GM04503 (cell line): ENCODE measurements around the gene PTPRN2.

Source experiments
- DNase-seq: peaks from one replicate; pipeline ENCODE4 v3.0.0-alpha.2; 2012; ENCODE audit warnings: low read depth

Gene PTPRN2

DNA sequence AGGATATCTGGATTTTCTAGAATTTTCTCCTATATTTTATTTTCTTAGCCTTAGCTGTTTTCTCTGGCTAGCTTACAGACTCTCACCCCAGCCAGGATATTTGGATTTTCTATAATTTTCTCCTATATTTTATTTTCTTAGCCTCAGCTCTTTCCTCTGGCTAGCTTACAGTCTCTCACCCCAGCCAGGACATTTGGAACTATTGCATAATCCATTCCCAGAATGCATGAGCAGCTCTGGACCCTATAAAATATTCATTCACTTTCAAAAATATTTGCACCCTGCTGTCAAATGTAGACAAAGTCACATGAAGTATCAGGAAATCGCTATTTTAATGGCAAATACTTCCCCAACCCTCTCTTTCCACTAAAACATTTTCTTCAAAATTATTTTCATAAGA lies 952.0 kb downstream of the PTPRN2 start:
- no peak for DNase-seq

DNA sequence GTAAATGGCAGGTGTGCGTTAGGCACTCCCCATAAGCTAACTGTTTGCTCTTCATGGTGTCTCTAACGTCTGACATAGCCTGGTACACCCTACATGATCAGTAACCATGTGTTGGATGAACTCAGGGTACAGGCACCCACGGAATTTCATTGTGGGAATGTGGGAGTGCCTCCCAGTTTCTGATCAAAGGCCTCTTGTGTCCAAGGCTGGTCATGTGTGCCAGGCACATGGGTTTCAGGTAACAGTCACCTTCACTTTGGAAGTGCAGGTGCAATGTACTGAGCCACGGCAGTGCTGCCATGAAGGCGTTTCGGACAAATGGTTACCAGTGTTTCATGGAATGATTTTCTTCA lies 952.5 kb downstream of the PTPRN2 start:
- no peak for DNase-seq

DNA sequence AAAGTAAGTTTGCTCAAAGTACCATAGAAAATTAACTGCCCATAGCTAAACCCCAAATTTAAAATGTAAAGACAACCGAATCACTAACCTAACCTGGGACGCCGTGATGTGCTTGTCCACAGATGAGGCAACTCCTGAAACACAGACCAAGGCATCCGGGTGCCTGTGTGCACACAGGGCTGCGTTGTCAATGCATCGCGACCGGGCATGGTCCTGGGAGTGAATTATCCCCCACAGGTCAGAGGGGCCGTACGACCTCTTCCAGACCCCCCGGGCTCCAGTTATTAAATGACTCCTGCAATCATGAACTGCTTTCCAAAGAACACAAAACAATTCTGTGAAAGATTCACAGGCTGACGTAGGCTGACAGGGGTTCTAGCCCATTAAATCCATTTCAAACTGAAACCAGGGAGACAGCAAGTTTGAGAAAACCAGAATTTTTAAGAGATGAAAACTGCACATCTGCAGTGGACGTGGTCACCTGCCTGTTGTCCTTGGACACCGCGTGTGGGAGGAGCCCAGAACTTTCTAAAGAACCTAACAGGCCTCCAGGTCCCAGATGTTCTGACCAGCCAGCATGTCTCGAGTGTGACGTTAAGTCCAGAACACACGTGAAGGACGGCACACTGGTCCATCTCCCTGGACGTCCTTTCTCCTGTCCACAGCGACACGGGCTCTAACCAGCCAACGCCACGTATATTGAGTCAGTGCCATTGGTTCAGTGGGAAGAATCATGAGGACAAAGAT lies 953.0 kb downstream of the PTPRN2 start:
- DNase-seq: no peak

DNA sequence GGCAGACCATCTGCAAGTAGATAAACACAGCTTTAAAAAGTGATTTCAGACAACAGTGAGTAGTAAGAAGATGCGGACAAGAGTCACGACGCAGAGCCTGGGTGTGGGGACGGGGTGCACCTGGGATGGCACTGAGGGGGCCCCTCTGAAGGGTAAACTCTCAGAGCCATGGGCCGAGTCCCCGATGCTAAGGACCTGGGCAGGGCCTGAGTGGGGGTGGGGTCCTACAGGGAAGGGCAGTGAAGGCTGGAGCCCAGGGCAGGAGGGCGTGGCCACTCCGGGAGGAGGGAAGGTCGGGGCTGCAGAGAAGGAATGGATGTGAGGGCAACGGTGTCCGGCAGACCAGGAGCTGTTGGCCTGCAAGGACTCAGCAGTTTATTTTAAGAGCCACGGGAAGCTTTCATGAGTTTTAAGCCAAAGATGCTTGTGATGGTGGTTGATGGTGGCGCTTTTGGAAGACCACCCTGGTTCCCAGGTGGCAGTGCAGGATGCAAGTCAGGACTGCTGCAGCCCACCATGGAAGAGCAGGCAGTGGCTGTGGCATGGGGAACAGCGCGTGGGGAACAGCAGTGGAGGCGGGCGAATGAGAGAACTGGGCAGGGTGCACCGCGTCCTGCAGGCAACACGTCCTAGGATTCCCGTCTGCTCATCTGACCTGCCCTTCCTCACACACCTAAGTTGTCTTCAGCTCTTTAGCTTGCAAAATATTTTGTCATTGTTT lies 954.0 kb downstream of the PTPRN2 start:
- DNase-seq: no peak

DNA sequence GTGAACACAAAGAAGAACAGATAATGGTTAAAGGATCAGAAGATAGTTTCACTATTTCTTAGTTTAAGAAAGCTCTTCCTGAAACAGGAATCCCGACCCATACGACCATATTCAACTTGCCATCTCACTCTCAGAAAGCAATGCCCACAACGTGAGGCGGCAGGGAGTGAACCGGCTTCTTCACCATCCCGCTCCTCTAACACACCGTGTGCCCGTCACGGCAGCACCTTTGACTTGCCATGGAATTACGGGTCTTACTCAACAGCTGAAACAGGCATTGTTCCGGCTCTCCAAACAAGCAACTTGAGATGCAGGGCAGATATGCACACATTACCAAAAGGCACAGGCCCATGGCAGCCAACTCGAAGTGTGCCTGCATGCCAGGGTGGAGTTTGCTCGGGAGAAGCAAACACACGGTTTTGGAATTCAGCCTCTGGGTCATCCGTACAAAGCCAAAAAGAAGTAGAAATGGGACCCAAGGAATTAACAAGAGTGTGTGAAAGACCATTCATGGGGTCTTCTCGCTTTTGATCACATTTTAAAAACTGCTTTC lies 957.2 kb downstream of the PTPRN2 start:
- DNase-seq: no peak

DNA sequence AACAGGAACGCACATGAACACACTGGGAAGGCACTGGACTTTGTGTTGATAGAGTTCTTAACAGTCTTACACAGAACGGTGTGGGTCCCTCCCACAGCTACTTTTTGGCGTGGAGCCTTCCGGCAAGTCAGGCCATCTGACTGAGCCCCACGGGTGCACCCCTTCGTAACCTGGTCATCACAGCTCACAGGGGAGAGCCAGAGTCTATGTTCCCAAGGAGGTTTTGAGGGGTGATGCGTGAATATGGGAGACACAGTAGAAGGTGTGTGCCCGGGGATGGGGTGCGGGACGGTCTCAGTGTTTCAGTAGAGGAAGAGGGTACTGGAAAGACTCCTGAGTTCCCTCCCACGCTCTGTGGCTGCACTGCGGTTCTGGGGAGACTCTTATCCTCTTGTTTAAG lies 959.2 kb downstream of the PTPRN2 start:
- DNase-seq: no peak

DNA sequence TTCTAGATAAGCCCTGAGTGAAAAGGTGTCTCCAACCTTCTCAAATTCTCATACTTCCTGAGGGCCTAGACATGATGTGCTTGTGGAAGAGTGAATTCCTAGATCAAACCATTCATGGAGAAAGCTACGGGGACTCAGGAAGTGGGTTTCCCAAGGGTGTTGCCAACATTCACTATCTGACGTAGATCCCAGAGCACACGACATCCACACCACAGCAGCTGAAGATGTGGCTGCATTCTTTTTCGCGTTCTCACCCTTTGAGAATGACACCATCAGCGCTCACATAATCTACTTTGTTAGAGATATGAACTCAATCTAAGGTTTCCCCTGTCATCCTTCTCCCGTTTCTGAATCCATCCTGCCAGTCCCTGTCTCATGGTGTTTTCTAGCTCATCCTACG lies 960.0 kb downstream of the PTPRN2 start:
- no peak for DNase-seq

DNA sequence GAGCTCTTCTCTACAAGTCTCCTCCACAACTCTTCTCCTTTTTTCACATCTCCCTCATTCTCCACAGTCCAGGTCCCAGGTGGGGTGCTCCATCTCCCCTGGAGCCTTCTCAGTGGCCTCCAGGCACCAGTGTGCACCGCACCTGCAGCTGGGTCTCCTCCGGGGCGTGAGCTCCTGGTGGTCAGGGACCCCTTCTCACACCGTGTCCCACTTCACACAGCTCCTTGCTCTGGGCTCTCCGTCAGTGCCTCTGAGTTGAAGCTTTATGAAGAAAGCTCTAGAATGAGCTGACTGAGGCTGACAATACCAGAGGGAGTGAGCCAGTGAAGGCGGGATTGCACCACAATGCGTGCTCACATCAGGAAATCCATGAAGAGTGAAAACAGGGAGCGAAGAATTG lies 960.6 kb downstream of the PTPRN2 start:
- DNase-seq: no peak

DNA sequence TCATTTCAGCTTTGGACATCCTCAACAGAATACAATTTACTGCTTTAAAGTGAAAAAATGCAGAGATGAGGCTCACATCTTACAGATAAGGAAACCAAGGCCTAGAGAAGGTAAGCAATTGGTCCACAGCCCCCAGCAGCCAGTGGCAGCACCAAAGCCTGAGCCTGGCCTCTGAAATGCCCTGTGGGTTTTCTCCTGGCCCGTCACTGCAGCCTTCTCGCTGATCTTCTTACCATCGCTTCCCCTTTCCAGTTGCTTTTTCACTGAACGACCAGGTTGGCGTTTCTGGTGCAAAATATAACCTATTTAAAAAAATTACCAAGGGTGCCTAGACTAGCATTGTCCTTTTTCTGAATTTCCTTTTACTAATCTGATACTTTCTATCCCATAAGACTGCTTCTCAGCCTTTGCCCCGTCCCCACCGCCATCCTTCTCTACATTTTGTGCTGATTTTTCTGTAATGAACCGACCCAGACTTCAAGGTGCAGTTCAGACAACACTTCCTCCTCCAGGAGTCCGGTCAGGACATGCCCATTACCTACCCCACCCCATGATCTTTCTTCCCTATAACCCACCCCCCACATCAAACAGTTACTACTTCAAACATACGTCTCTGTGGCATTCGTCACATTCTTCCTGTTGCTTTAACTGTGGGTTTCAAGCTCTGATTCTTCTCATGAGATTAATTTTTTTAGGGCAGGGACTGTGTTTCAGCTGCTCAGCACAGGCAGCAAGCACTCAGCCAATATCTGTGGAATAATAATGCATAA lies 961.5 kb downstream of the PTPRN2 start:
- no peak for DNase-seq

DNA sequence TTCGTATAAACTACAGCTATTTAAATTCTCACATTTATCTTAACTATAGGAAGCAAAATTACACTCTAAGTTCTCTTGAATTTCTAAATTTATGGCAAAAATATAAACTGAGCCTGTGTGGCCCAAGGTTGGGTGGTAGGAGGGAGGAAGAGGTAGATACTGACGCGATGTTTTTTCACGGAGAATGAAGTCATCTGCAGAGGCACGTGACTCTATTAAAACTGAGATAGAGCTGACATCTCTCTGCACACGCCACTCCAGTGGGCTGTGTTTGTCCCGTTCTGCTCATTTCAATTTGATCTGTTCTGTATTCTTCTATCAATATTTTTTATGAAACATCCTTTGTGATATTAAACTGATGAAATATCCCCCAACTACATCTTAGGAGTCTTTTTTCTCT lies 964.1 kb downstream of the PTPRN2 start:
- no peak for DNase-seq

DNA sequence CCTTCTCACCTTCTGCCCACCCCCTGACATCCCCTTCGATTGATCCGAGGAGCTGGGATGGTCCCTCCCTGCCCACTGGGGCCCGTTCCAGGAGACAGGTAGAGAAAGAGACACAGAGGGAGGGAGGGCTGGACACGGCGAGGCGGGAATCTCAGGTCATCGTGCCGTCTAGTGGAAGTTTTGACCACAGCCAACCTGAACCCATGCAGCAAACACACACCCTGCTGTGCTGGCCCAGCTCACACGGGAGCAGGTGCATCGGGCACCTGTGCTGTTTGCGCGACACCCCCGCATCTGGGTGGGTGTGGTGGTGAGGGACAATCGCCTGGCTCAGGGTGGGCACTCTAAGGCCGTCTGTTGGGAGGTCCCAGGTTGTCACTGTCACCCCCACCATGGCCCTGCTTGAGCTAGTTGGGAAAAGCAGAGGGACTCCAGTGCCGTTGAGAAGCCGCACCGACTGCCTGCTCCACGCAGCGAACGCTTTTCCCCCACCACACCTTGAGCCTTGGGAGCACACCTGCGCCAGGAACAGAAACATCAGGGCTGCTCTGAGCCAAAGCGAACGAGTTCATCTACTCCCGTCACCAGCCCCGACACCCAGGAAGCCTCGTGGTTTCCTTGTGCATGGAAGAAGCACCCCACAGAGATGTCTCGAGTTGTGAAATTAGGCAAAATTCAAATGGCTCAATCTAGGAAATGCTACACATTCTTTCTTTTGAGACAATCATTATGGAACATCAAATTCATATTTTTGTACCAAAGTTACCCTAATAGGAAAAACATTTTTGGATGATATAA lies 965.0 kb downstream of the PTPRN2 start:
- no peak for DNase-seq

DNA sequence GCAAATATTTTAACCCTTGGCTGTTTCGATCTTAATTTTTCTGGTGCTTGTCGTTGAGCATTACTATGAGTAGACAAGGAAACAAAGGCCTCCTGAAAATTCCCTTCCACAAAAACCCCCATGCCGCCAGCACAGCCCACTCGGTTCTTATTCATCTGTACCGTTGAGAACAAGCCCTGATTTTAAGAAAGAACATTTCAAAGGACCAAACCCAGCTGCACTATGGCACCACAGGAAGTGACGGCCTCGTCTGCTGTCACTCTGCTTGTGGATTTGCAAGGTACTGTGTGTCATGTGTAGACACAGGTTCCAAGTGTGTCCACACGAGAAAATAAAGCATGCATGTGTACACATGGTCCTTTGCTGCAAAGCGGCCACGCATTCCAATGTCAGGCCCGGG lies 965.6 kb downstream of the PTPRN2 start:
- no peak for DNase-seq

DNA sequence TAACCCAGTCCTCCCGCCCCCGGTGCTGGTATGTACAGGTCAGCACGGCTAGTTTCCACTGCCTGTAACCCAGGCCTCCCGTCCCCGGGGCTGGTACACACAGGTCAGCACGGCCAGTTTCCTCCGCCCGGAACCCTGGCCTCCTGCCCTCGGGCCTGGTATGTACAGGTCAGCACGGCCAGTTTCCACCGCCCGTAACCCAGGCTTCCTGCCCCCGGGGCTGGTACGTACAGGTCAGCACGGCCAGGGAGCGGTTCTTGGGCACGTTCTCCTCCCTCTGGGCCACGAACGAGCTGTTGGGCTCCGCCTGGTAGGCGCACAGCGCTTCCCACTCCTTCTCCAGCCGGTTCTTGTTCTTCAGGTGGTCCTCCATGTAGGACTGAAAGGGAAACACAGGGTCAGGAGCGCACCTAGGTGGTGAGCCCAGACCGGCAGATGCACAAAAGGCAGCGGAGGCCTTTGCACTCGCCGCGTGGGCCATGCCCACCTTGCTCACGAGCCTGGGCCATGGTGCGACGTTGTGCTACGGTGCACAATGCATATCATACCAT lies 966.4 kb downstream of the PTPRN2 start:
- DNase-seq: no peak

DNA sequence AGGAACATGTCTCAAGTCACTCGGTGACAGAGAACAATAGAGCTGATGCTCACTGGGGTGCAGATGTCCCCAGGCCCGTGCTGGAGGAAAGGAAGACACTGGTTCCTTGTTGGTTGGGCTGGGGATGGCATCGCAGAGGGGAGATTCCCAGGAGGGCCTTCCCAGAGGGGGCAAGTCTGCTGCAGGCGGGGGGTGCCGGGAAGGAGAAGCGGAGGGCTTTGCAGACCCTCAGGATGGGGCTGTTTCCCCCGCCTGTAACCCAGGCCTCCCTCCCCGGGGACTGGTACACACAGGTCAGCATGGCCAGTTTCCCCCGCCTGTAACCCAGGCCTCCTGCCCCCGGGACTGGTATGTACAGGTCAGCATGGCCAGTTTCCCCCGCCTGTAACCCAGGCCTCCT lies 967.0 kb downstream of the PTPRN2 start:
- DNase-seq: no peak

DNA sequence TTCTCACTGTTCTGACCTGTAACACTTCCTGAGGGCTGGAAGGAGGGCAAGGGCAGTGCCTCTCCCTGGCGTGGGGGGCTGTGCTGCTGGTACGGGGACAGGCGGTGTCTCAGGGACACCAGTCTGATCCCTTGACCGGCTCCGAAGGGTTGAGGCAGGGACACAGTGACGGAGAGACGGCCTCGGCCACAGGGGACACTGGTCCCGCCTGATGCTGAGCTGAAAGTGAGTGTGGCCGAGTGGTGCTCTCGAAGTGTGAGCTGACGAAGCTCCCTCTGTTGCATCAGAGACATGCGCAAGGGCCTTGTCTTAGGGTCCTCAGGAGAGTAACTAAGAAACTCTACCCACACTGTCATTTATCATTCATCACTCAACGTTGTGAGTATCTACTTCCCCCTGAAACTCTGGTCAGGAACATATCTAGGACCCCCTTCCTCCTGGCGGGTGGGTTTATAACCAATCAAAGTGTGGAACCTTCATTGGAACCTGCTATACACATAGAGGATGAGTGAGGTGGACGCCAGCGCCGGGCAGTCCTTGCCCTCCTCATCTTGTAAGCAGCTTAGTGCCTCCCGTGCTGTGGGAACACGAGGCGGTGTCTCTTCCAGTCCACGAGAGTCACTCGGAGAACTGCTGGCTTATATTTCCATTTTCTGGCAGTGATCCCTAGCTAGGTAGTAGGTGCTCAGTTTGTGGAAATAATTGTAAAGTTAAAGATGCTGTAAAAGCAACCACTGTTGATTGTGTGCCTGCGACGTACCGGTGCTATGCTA lies 967.7 kb downstream of the PTPRN2 start:
- no peak for DNase-seq

DNA sequence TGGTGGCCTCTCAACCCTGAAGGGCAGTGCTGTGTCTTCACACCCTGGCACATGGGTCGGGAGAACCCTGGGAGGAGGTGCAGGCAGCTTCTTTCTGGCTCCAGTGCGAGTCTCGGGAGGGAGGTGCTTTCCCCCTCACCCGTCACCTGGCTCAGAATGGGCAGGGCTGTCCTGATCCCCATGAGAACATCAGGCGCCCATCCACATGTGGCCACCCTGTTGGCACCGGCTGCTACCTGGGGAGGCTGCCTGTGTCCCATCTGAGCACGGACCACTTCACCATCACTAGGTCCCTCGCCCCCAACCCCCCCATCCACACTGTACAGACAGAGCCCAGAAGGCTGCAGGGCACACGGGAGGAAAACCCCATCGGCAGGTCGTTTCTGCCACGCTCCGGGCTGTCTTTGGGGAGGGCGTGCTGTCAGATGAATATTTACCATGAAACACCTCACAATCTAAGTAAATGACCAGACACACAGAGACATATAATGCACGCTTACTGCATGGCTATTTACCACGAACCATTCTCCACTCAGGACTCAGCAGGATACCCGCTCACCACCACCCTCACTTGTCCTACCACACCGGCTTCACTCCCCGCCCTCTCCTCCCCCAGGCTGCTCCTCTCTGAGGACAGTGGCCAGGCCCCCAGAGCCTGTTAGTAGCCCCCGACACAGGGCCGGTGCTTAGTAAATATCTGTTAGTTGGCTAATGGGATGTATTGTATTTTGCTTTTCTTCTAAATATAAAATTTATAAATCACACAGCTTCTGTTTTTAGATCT lies 968.6 kb downstream of the PTPRN2 start:
- DNase-seq: no peak

DNA sequence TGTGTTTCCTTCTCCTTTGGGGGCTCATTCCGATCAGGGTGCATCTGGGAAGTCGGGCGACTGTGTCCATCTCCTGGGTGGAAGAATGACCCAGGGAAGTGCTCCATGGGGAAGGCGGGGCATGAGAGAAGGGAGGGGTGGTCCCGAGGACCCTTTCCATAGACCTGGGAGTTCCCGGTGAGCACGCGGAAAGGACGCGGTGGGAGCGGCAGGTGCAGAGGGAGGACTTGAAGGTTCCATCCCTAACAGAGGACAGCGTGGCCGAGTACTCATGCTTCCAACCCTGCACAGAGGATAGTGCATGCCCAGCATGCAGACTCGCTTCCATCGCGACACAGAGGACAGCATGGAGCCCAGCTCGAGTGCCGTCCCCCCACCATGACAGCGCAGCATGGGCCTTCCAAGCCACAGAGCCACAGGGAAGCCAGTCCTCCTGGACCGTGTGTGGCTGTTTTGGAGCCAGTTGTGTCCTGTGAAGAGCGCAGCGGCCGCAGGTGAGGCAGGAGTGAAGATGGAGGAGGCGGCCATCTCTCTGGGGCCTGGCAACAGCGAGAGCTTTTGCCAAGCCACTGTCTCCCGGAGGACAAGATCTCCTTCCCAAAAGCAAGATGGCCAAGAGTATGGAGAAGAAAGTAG lies 969.4 kb downstream of the PTPRN2 start:
- DNase-seq: no peak

DNA sequence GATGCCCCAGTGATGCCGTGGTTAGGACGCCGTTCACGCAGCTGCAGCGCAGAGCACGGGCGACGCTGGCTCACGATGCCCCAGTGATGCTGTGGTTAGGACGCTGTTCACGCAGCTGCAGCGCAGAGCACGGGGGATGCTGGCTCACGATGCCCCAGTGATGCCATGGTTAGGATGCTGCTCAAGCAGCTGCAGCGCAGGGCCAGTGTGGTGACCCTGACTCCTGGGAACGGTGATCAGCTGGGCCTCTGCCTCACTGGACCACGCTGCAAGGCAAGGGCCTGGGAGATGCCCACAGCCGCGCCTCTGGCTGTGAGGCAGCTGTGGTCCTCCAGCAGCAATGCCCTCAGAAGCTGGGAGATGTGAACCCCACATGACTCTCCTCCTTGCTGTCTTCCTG lies 970.2 kb downstream of the PTPRN2 start:
- no peak for DNase-seq

DNA sequence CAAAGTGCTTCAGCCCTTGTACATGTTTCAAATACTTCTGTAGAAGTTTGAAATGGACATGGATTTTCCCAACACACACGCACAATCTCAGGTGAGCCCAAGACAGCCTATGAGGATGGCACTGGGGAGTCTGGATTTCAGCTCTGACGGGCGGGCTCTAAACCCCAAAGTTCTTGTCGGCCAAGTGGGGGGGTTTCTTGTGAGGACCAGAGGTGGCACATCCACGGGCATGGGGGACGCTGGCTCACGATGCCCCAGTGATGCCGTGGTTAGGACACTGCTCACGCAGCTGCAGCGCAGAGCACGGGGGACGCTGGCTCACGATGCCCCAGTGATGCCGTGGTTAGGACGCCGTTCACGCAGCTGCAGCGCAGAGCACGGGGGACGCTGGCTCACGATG lies 970.7 kb downstream of the PTPRN2 start:
- DNase-seq: no peak

DNA sequence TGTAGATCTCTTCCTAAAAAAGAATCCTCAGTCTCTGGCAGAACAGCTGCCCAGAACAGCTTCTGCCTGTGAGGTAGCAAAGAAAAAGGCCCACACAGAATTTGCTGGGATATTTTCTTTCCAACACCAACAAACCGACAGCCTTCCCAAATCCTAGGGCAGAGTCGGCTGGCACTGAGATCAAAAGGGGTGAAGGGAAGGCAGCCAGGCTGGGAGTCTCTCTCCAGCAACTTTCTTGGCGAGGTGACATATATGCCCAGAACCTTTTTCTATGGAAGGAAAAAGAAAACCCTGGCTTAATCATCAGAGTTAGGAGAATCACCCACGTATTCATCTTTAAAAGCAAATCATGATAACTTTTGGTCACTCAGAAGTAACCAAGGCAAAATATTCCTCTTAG lies 971.2 kb downstream of the PTPRN2 start:
- DNase-seq: no peak
